ENCODE measurements around the gene GID8.

GID8 gene

GRCh38 chr20:62982124-62983075 lies 44.5 kb downstream of the GID8 start:
- no peak overlapping the region for H3K9ac ChIP-seq (ENCODE audit: low read depth, low read length)
- no peaks in the 10 kb centered on the region for H3K9me3 ChIP-seq (ENCODE audit: control insufficient read depth, insufficient read depth, low read length)
- H3K4me3 ChIP-seq (ENCODE audit: low read depth, low read length) = no peak overlapping the region
- H3K4me1 ChIP-seq (ENCODE audit: control insufficient read depth, insufficient read depth, low read length) = peaks cover 6% of the 10 kb centered on the region
- no peaks in the 10 kb centered on the region for H3K27me3 ChIP-seq (ENCODE audit: control insufficient read depth, insufficient read depth, low read length)
- no peaks in the 10 kb centered on the region for H3K36me3 ChIP-seq (ENCODE audit: control insufficient read depth, insufficient read depth, low read length)

- no peak overlapping the region for H3K9ac ChIP-seq (ENCODE audit: low read depth, low read length)
- H3K9me3 ChIP-seq (ENCODE audit: control insufficient read depth, insufficient read depth, low read length) = no peaks in the 10 kb centered on the region
- H3K36me3 ChIP-seq (ENCODE audit: control insufficient read depth, insufficient read depth, low read length) = no peaks in the 10 kb centered on the region
- peaks cover 6% of the 10 kb centered on the region for H3K4me1 ChIP-seq (ENCODE audit: control insufficient read depth, insufficient read depth, low read length)
- H3K4me3 ChIP-seq (ENCODE audit: low read depth, low read length) = no peak overlapping the region
- no peaks in the 10 kb centered on the region for H3K27me3 ChIP-seq (ENCODE audit: control insufficient read depth, insufficient read depth, low read length)
Observed at GRCh38 chr20:62983210-62983609, 45.3 kb downstream of the GID8 start.

- Histone ChIP-seq H3K9ac (ENCODE audit: low read depth, low read length) (no peak overlapping the region), H3K36me3 (ENCODE audit: control insufficient read depth, insufficient read depth, low read length) (no peaks in the 10 kb centered on the region), H3K27me3 (ENCODE audit: control insufficient read depth, insufficient read depth, low read length) (no peaks in the 10 kb centered on the region), H3K9me3 (ENCODE audit: control insufficient read depth, insufficient read depth, low read length) (no peaks in the 10 kb centered on the region), H3K4me3 (ENCODE audit: low read depth, low read length) (no peak overlapping the region), H3K4me1 (ENCODE audit: control insufficient read depth, insufficient read depth, low read length) (peaks cover 6% of the 10 kb centered on the region)
Observed at GRCh38 chr20:62984666-62985443, 46.9 kb downstream of the GID8 start.

GRCh38 chr20:62985444-62985778 lies 47.5 kb downstream of the GID8 start:
- H3K9ac ChIP-seq (ENCODE audit: low read depth, low read length) = no peak overlapping the region
- H3K9me3 ChIP-seq (ENCODE audit: control insufficient read depth, insufficient read depth, low read length) = no peaks in the 10 kb centered on the region
- no peaks in the 10 kb centered on the region for H3K36me3 ChIP-seq (ENCODE audit: control insufficient read depth, insufficient read depth, low read length)
- no peak overlapping the region for H3K4me3 ChIP-seq (ENCODE audit: low read depth, low read length)
- H3K4me1 ChIP-seq (ENCODE audit: control insufficient read depth, insufficient read depth, low read length) = peaks cover 6% of the 10 kb centered on the region
- no peaks in the 10 kb centered on the region for H3K27me3 ChIP-seq (ENCODE audit: control insufficient read depth, insufficient read depth, low read length)

- Histone ChIP-seq H3K36me3 (ENCODE audit: control insufficient read depth, insufficient read depth, low read length) (no peaks in the 10 kb centered on the region), H3K9me3 (ENCODE audit: control insufficient read depth, insufficient read depth, low read length) (no peaks in the 10 kb centered on the region), H3K4me3 (ENCODE audit: low read depth, low read length) (no peak overlapping the region), H3K9ac (ENCODE audit: low read depth, low read length) (no peak overlapping the region), H3K27me3 (ENCODE audit: control insufficient read depth, insufficient read depth, low read length) (no peaks in the 10 kb centered on the region), H3K4me1 (ENCODE audit: control insufficient read depth, insufficient read depth, low read length) (peaks cover 6% of the 10 kb centered on the region)
Observed at GRCh38 chr20:62986257-62986800, 48.4 kb downstream of the GID8 start.

- Histone ChIP-seq H3K4me1 (ENCODE audit: control insufficient read depth, insufficient read depth, low read length) (peaks cover 6% of the 10 kb centered on the region), H3K9ac (ENCODE audit: low read depth, low read length) (no peak overlapping the region), H3K4me3 (ENCODE audit: low read depth, low read length) (no peak overlapping the region), H3K36me3 (ENCODE audit: control insufficient read depth, insufficient read depth, low read length) (no peaks in the 10 kb centered on the region), H3K27me3 (ENCODE audit: control insufficient read depth, insufficient read depth, low read length) (no peaks in the 10 kb centered on the region), H3K9me3 (ENCODE audit: control insufficient read depth, insufficient read depth, low read length) (no peaks in the 10 kb centered on the region)
Observed at GRCh38 chr20:62987114-62987513, 49.2 kb downstream of the GID8 start.

GRCh38 chr20:62989201-62989601 lies 51.3 kb downstream of the GID8 start:
- Histone ChIP-seq H3K36me3 (ENCODE audit: control insufficient read depth, insufficient read depth, low read length) (no peaks in the 10 kb centered on the region), H3K4me3 (ENCODE audit: low read depth, low read length) (no peak overlapping the region), H3K9ac (ENCODE audit: low read depth, low read length) (no peak overlapping the region), H3K9me3 (ENCODE audit: control insufficient read depth, insufficient read depth, low read length) (no peaks in the 10 kb centered on the region), H3K4me1 (ENCODE audit: control insufficient read depth, insufficient read depth, low read length) (peaks cover 6% of the 10 kb centered on the region), H3K27me3 (ENCODE audit: control insufficient read depth, insufficient read depth, low read length) (no peaks in the 10 kb centered on the region)

- H3K4me1 ChIP-seq (ENCODE audit: control insufficient read depth, insufficient read depth, low read length) = peaks cover 6% of the 10 kb centered on the region
- no peak overlapping the region for H3K9ac ChIP-seq (ENCODE audit: low read depth, low read length)
- no peaks in the 10 kb centered on the region for H3K9me3 ChIP-seq (ENCODE audit: control insufficient read depth, insufficient read depth, low read length)
- no peaks in the 10 kb centered on the region for H3K36me3 ChIP-seq (ENCODE audit: control insufficient read depth, insufficient read depth, low read length)
- no peak overlapping the region for H3K4me3 ChIP-seq (ENCODE audit: low read depth, low read length)
- no peaks in the 10 kb centered on the region for H3K27me3 ChIP-seq (ENCODE audit: control insufficient read depth, insufficient read depth, low read length)
Observed at GRCh38 chr20:62990306-62990825, 52.4 kb downstream of the GID8 start.

- no peaks in the 10 kb centered on the region for H3K27me3 ChIP-seq (ENCODE audit: control insufficient read depth, insufficient read depth, low read length)
- H3K4me3 ChIP-seq (ENCODE audit: low read depth, low read length) = no peak overlapping the region
Observed at GRCh38 chr20:62991196-62991807, 53.4 kb downstream of the GID8 start.

GRCh38 chr20:62991863-62992262 lies 53.9 kb downstream of the GID8 start:
- no peaks in the 10 kb centered on the region for H3K27me3 ChIP-seq (ENCODE audit: control insufficient read depth, insufficient read depth, low read length)
- H3K36me3 ChIP-seq (ENCODE audit: control insufficient read depth, insufficient read depth, low read length) = no peaks in the 10 kb centered on the region
- H3K9me3 ChIP-seq (ENCODE audit: control insufficient read depth, insufficient read depth, low read length) = no peaks in the 10 kb centered on the region
- peaks cover 3% of the 10 kb centered on the region for H3K4me1 ChIP-seq (ENCODE audit: control insufficient read depth, insufficient read depth, low read length)
- H3K4me3 ChIP-seq (ENCODE audit: low read depth, low read length) = no peak overlapping the region
- no peak overlapping the region for H3K9ac ChIP-seq (ENCODE audit: low read depth, low read length)

More at GRCh38 chr20:62991196-62991807, 53.4 kb downstream of the GID8 start:
- H3K4me1 ChIP-seq (ENCODE audit: control insufficient read depth, insufficient read depth, low read length) = peaks cover 6% of the 10 kb centered on the region
- no peak overlapping the region for H3K9ac ChIP-seq (ENCODE audit: low read depth, low read length)
- no peaks in the 10 kb centered on the region for H3K36me3 ChIP-seq (ENCODE audit: control insufficient read depth, insufficient read depth, low read length)
- no peaks in the 10 kb centered on the region for H3K9me3 ChIP-seq (ENCODE audit: control insufficient read depth, insufficient read depth, low read length)

- Histone ChIP-seq H3K36me3 (ENCODE audit: control insufficient read depth, insufficient read depth, low read length) (no peaks in the 10 kb centered on the region), H3K4me1 (ENCODE audit: control insufficient read depth, insufficient read depth, low read length) (no peaks in the 10 kb centered on the region), H3K9me3 (ENCODE audit: control insufficient read depth, insufficient read depth, low read length) (no peaks in the 10 kb centered on the region), H3K9ac (ENCODE audit: low read depth, low read length) (no peak overlapping the region), H3K4me3 (ENCODE audit: low read depth, low read length) (no peak overlapping the region), H3K27me3 (ENCODE audit: control insufficient read depth, insufficient read depth, low read length) (no peaks in the 10 kb centered on the region)
Observed at GRCh38 chr20:62993856-62994494, 56.0 kb downstream of the GID8 start.
